Measurements from ENCODE around the gene AGO3.
"Not testable (repeated sequence)": the region's sequence is repeated elsewhere in the genome, so short reads cannot be mapped to it uniquely, and the experiment has no call there.

The AGO3 gene

GRCh38 chr1:35972631-35973030 lies 41.7 kb downstream of the AGO3 start:
- H3K4me3 ChIP-seq (ENCODE audit: low read length); DNase-seq; H3K27ac ChIP-seq (ENCODE audit: low read depth, low read length); H3K23ac ChIP-seq (ENCODE audit: low read length); H4K8ac ChIP-seq (ENCODE audit: low read depth, low read length); H3K4ac ChIP-seq (ENCODE audit: low read depth, low read length); H2BK120ac ChIP-seq (ENCODE audit: low read depth, low read length); H2BK15ac ChIP-seq (replicated peaks; ENCODE audit: low read depth); H3K27me3 ChIP-seq (ENCODE audit: insufficient read depth, low read length, poor library complexity); H4K5ac ChIP-seq (ENCODE audit: low read length); H3K79me1 ChIP-seq (ENCODE audit: low read length); H2BK5ac ChIP-seq (ENCODE audit: low read length); H3K56ac ChIP-seq (ENCODE audit: low read length); H3K18ac ChIP-seq (ENCODE audit: low read length); H3K9ac ChIP-seq (ENCODE audit: low read length); H3K36me3 ChIP-seq (ENCODE audit: control insufficient read depth, insufficient read depth, low read length); H3K79me2 ChIP-seq (ENCODE audit: control insufficient read depth, insufficient read depth, low read length); H2AK5ac ChIP-seq (ENCODE audit: low read length); H3K4me2 ChIP-seq (ENCODE audit: low read length); H3K4me1 ChIP-seq (ENCODE audit: control insufficient read depth, low read depth, low read length): not testable (repeated sequence)
- no CpG with 5 or more reads among the region's 3 CpGs for WGBS (ENCODE audit: extremely low coverage, insufficient coverage, low lambda C conversion rate)

DNA sequence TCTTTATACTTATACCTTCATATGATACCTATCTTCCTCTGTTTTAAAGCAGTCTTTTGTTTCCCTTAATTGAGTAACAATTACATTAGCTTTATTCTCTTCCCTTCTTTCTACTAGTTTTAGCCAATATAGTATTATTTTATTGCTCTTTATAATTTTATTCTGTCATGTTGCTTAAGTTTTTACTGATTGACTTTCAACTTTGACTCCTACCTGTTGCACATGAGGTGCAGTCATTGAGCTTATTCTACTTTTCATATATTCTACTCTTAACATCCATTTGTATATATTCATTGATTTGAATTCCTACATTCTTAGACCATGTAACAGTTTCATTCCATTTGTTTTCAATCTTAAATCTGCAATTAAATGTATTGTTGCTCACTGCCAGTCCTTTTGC lies 49.2 kb downstream of the AGO3 start:
- Histone ChIP-seq H3K27ac (ENCODE audit: low read depth, low read length) (no peak overlapping the region), H3K79me1 (ENCODE audit: low read length) (no peaks in the 10 kb centered on the region), H3K9ac (ENCODE audit: low read length) (no peak overlapping the region), H3K79me2 (ENCODE audit: control insufficient read depth, insufficient read depth, low read length) (no peaks in the 10 kb centered on the region), H3K4ac (ENCODE audit: low read depth, low read length) (no peak overlapping the region), H4K8ac (ENCODE audit: low read depth, low read length) (no peak overlapping the region), H2AK5ac (ENCODE audit: low read length) (no peak overlapping the region), H3K27me3 (ENCODE audit: insufficient read depth, low read length, poor library complexity) (no peaks in the 10 kb centered on the region), H3K23ac (ENCODE audit: low read length) (no peak overlapping the region), H2BK15ac (replicated peaks; ENCODE audit: low read depth) (no peak overlapping the region), H3K4me3 (ENCODE audit: low read length) (no peak overlapping the region), H3K4me1 (ENCODE audit: control insufficient read depth, low read depth, low read length) (no peaks in the 10 kb centered on the region), H4K5ac (ENCODE audit: low read length) (no peak overlapping the region), H3K36me3 (ENCODE audit: control insufficient read depth, insufficient read depth, low read length) (no peaks in the 10 kb centered on the region), H3K56ac (ENCODE audit: low read length) (no peak overlapping the region), H2BK120ac (ENCODE audit: low read depth, low read length) (no peak overlapping the region), H3K18ac (ENCODE audit: low read length) (no peak overlapping the region), H3K4me2 (ENCODE audit: low read length) (no peak overlapping the region), H2BK5ac (ENCODE audit: low read length) (no peak overlapping the region)
- no peak for DNase-seq

GRCh38 chr1:35988237-35988636 lies 57.3 kb downstream of the AGO3 start:
- Histone ChIP-seq H4K8ac (ENCODE audit: low read depth, low read length) (no peak overlapping the region), H3K23ac (ENCODE audit: low read length) (no peak overlapping the region), H2BK5ac (ENCODE audit: low read length) (no peak overlapping the region), H4K5ac (ENCODE audit: low read length) (no peak overlapping the region), H3K9ac (ENCODE audit: low read length) (no peak overlapping the region), H3K79me1 (ENCODE audit: low read length) (no peaks in the 10 kb centered on the region), H3K4me2 (ENCODE audit: low read length) (no peak overlapping the region), H3K4me1 (ENCODE audit: control insufficient read depth, low read depth, low read length) (no peaks in the 10 kb centered on the region), H2AK5ac (ENCODE audit: low read length) (no peak overlapping the region), H3K4me3 (ENCODE audit: low read length) (no peak overlapping the region), H3K27ac (ENCODE audit: low read depth, low read length) (no peak overlapping the region), H2BK15ac (replicated peaks; ENCODE audit: low read depth) (no peak overlapping the region), H3K27me3 (ENCODE audit: insufficient read depth, low read length, poor library complexity) (no peaks in the 10 kb centered on the region), H3K4ac (ENCODE audit: low read depth, low read length) (no peak overlapping the region), H3K56ac (ENCODE audit: low read length) (no peak overlapping the region), H3K79me2 (ENCODE audit: control insufficient read depth, insufficient read depth, low read length) (no peaks in the 10 kb centered on the region), H3K18ac (ENCODE audit: low read length) (no peak overlapping the region), H2BK120ac (ENCODE audit: low read depth, low read length) (no peak overlapping the region), H3K36me3 (ENCODE audit: control insufficient read depth, insufficient read depth, low read length) (no peaks in the 10 kb centered on the region)
- DNase-seq = no peak
- WGBS (ENCODE audit: extremely low coverage, insufficient coverage, low lambda C conversion rate) = no CpG with 5 or more reads among the region's 1 CpG

GRCh38 chr1:36006941-36007500 lies 76.1 kb downstream of the AGO3 start:
- no peaks in the 10 kb centered on the region for H3K36me3 ChIP-seq (ENCODE audit: control insufficient read depth, insufficient read depth, low read length)
- no peak overlapping the region for H3K4me3 ChIP-seq (ENCODE audit: low read length)
- no peak overlapping the region for H3K23ac ChIP-seq (ENCODE audit: low read length)
- H3K4me2 ChIP-seq (ENCODE audit: low read length) = no peak overlapping the region
- no peak overlapping the region for H3K56ac ChIP-seq (ENCODE audit: low read length)
- H2BK5ac ChIP-seq (ENCODE audit: low read length) = no peak overlapping the region
- H4K5ac ChIP-seq (ENCODE audit: low read length) = no peak overlapping the region
- H3K18ac ChIP-seq (ENCODE audit: low read length) = no peak overlapping the region
- no peaks in the 10 kb centered on the region for H3K79me2 ChIP-seq (ENCODE audit: control insufficient read depth, insufficient read depth, low read length)
- no peak overlapping the region for H3K4ac ChIP-seq (ENCODE audit: low read depth, low read length)
- H3K27me3 ChIP-seq (ENCODE audit: insufficient read depth, low read length, poor library complexity) = no peaks in the 10 kb centered on the region
- H3K4me1 ChIP-seq (ENCODE audit: control insufficient read depth, low read depth, low read length) = no peaks in the 10 kb centered on the region
- H4K8ac ChIP-seq (ENCODE audit: low read depth, low read length) = no peak overlapping the region
- no peak overlapping the region for H2AK5ac ChIP-seq (ENCODE audit: low read length)
- WGBS (ENCODE audit: extremely low coverage, insufficient coverage, low lambda C conversion rate) = no CpG with 5 or more reads among the region's 3 CpGs
- H3K79me1 ChIP-seq (ENCODE audit: low read length) = no peaks in the 10 kb centered on the region
- DNase-seq = no peak
- no peak overlapping the region for H3K9ac ChIP-seq (ENCODE audit: low read length)
- H2BK15ac ChIP-seq (replicated peaks; ENCODE audit: low read depth) = no peak overlapping the region
- no peak overlapping the region for H2BK120ac ChIP-seq (ENCODE audit: low read depth, low read length)
- H3K27ac ChIP-seq (ENCODE audit: low read depth, low read length) = no peak overlapping the region

GRCh38 chr1:36007741-36008140 lies 76.8 kb downstream of the AGO3 start:
- WGBS (ENCODE audit: extremely low coverage, insufficient coverage, low lambda C conversion rate) = no CpG with 5 or more reads among the region's 2 CpGs

DNA sequence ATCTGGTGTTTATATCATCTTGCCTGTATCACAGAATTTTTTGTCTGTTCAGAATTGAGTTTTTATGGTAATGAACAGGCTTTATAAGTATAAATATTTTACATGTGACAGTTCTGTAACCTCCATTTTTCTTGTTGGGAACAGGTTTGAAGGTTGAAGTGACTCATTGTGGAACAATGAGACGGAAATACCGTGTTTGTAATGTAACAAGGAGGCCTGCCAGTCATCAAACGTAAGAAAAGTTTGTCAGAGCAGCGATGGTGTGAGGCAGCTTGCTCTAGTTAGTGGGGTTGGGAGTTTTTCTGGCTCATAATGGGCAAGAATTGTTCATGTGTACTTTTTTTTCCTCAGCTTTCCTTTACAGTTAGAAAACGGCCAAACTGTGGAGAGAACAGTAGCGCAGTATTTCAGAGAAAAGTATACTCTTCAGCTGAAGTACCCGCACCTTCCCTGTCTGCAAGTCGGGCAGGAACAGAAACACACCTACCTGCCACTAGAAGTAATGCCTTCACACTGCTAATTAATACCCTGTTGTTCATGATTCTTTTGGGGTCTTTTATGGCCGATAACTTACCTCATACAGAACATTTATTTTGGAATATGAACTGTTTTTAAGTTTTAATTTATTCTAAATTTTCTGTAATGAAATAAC lies 77.8 kb downstream of the AGO3 start:
- Histone ChIP-seq H3K36me3 (ENCODE audit: control insufficient read depth, insufficient read depth, low read length) (no peaks in the 10 kb centered on the region), H3K4me2 (ENCODE audit: low read length) (no peak overlapping the region), H3K23ac (ENCODE audit: low read length) (no peak overlapping the region), H3K56ac (ENCODE audit: low read length) (no peak overlapping the region), H3K18ac (ENCODE audit: low read length) (no peak overlapping the region), H3K79me2 (ENCODE audit: control insufficient read depth, insufficient read depth, low read length) (no peaks in the 10 kb centered on the region), H3K27me3 (ENCODE audit: insufficient read depth, low read length, poor library complexity) (no peaks in the 10 kb centered on the region), H2BK15ac (replicated peaks; ENCODE audit: low read depth) (no peak overlapping the region), H2BK120ac (ENCODE audit: low read depth, low read length) (no peak overlapping the region), H3K9ac (ENCODE audit: low read length) (no peak overlapping the region), H3K4ac (ENCODE audit: low read depth, low read length) (no peak overlapping the region), H3K79me1 (ENCODE audit: low read length) (no peaks in the 10 kb centered on the region), H2BK5ac (ENCODE audit: low read length) (no peak overlapping the region), H3K4me1 (ENCODE audit: control insufficient read depth, low read depth, low read length) (no peaks in the 10 kb centered on the region), H2AK5ac (ENCODE audit: low read length) (no peak overlapping the region), H4K8ac (ENCODE audit: low read depth, low read length) (no peak overlapping the region), H3K27ac (ENCODE audit: low read depth, low read length) (no peak overlapping the region), H3K4me3 (ENCODE audit: low read length) (no peak overlapping the region), H4K5ac (ENCODE audit: low read length) (no peak overlapping the region)
- no CpG with 5 or more reads among the region's 9 CpGs for WGBS (ENCODE audit: extremely low coverage, insufficient coverage, low lambda C conversion rate)
- peak; percentile 45 for DNase-seq

More at GRCh38 chr1:36007741-36008140, 76.8 kb downstream of the AGO3 start:
- Histone ChIP-seq H3K4me3 (ENCODE audit: low read length) (no peak overlapping the region), H3K9ac (ENCODE audit: low read length) (no peak overlapping the region), H4K8ac (ENCODE audit: low read depth, low read length) (no peak overlapping the region), H4K5ac (ENCODE audit: low read length) (no peak overlapping the region), H2BK5ac (ENCODE audit: low read length) (no peak overlapping the region), H3K4me2 (ENCODE audit: low read length) (no peak overlapping the region), H3K4ac (ENCODE audit: low read depth, low read length) (no peak overlapping the region), H2BK120ac (ENCODE audit: low read depth, low read length) (no peak overlapping the region), H3K36me3 (ENCODE audit: control insufficient read depth, insufficient read depth, low read length) (no peaks in the 10 kb centered on the region), H3K23ac (ENCODE audit: low read length) (no peak overlapping the region), H2BK15ac (replicated peaks; ENCODE audit: low read depth) (no peak overlapping the region), H3K79me1 (ENCODE audit: low read length) (no peaks in the 10 kb centered on the region), H3K18ac (ENCODE audit: low read length) (no peak overlapping the region), H3K27me3 (ENCODE audit: insufficient read depth, low read length, poor library complexity) (no peaks in the 10 kb centered on the region), H3K4me1 (ENCODE audit: control insufficient read depth, low read depth, low read length) (no peaks in the 10 kb centered on the region), H3K56ac (ENCODE audit: low read length) (no peak overlapping the region), H3K27ac (ENCODE audit: low read depth, low read length) (no peak overlapping the region), H2AK5ac (ENCODE audit: low read length) (no peak overlapping the region), H3K79me2 (ENCODE audit: control insufficient read depth, insufficient read depth, low read length) (no peaks in the 10 kb centered on the region)
- DNase-seq = no peak

All from mesendoderm (in vitro differentiated cells).